ENCODE measurements around the gene TEX13B. TPM values are rescaled to one million over a fixed set of nuclear protein-coding genes. Genes with fewer than 3 reads are reported as not detected.
A peak's percentile ranks its signal among the peaks of the same experiment; 100 is the strongest.

The TEX13B gene
- total RNA-seq, 1 experiment from 2014 or later, result 0.42 TPM

DNA sequence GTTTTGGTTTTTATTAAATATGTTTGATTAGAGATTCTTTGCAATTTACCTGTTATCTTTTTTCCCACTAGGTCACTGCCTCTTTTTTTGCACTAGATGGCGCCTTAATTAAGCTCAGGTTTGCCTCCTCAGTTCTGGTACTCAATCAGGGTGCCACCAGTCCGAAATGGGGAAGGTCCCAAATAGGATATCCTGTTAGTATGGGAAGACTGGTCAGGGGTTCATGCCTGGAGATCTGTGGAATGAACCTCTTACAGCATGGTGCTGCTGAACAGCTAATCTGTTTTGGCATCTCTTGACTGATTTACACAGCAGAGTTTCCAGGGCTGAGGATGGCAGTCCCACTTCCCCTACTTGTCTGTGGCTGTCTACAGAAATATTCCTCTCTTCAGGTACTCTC is 38.5 kb upstream of the TEX13B start:
- Histone ChIP-seq H2AFZ (ENCODE audit: low read length) (no peak overlapping the region), H3K23me2 (ENCODE audit: insufficient read length, low read depth, low read length, poor library complexity, severe bottlenecking) (no peaks in the 10 kb centered on the region), H3K4me1 (ENCODE audit: insufficient read depth, low read length) (no peaks in the 10 kb centered on the region), H3K18ac (ENCODE audit: insufficient read length, low read depth, low read length) (no peak overlapping the region), H4K5ac (ENCODE audit: insufficient read length, low read depth, low read length) (no peak overlapping the region), H3T11ph (ENCODE audit: low read length) (no peak overlapping the region), H2BK12ac (ENCODE audit: insufficient read length, low read depth, low read length) (no peak overlapping the region), H3K4me2 (ENCODE audit: insufficient read depth, insufficient read length, low read length) (no peak overlapping the region), H2BK5ac (ENCODE audit: insufficient read length, low read length) (no peak overlapping the region), H3K79me1 (ENCODE audit: insufficient read depth, low read depth, low read length, poor library complexity, severe bottlenecking) (no peaks in the 10 kb centered on the region), H3K14ac (ENCODE audit: insufficient read depth, low read length) (no peak overlapping the region), H3K27me3 (ENCODE audit: insufficient read depth, low read length) (no peaks in the 10 kb centered on the region), H3K9me3 (ENCODE audit: control insufficient read depth, low read depth, low read length) (no peaks in the 10 kb centered on the region), H3K9ac (ENCODE audit: extremely low read depth, insufficient read length, low read length) (no peak overlapping the region), H2BK15ac (ENCODE audit: low read depth, low read length) (no peak overlapping the region), H2BK20ac (ENCODE audit: low read depth, low read length, poor library complexity, severe bottlenecking) (no peak overlapping the region), H3K27ac (ENCODE audit: insufficient read length, low read depth, low read length) (no peak overlapping the region), H3K23ac (ENCODE audit: insufficient read length, low read depth, low read length) (no peak overlapping the region), H3K56ac (ENCODE audit: insufficient read length, low read depth, low read length) (no peak overlapping the region), H3K4ac (ENCODE audit: low read depth, low read length) (no peak overlapping the region), H4K8ac (replicated peaks; ENCODE audit: insufficient read length, low read depth, low read length) (no peak overlapping the region), H2AK5ac (ENCODE audit: insufficient read length, low read length) (no peak overlapping the region), H3K79me2 (ENCODE audit: insufficient read depth, low read length) (no peaks in the 10 kb centered on the region), H4K91ac (ENCODE audit: insufficient read length, low read depth, low read length) (no peak overlapping the region), H4K20me1 (ENCODE audit: control insufficient read depth, insufficient read depth, insufficient read length) (no peaks in the 10 kb centered on the region), H2BK120ac (ENCODE audit: low read depth, low read length, poor library complexity, severe bottlenecking) (no peak overlapping the region)
- 0 out of 4 replicates have a peak, but pooled peaks cover 0 to 5% of the 10 kb centered on the region in 2 experiments for H3K4me1 Mint-ChIP-seq
- no peak for DNase-seq
- no peak overlapping the region for H3K27ac Mint-ChIP-seq
- H3K9me3 Mint-ChIP-seq, result peaks cover 3 to 20% of the 10 kb centered on the region in 2 experiments; a peak in 3 of 5 replicates
- no peak overlapping the region for H3K4me3 Mint-ChIP-seq
- no peaks in the 10 kb centered on the region for H3K27me3 Mint-ChIP-seq (ENCODE audit: low read depth)
- TF ChIP-seq, protein P1, sequence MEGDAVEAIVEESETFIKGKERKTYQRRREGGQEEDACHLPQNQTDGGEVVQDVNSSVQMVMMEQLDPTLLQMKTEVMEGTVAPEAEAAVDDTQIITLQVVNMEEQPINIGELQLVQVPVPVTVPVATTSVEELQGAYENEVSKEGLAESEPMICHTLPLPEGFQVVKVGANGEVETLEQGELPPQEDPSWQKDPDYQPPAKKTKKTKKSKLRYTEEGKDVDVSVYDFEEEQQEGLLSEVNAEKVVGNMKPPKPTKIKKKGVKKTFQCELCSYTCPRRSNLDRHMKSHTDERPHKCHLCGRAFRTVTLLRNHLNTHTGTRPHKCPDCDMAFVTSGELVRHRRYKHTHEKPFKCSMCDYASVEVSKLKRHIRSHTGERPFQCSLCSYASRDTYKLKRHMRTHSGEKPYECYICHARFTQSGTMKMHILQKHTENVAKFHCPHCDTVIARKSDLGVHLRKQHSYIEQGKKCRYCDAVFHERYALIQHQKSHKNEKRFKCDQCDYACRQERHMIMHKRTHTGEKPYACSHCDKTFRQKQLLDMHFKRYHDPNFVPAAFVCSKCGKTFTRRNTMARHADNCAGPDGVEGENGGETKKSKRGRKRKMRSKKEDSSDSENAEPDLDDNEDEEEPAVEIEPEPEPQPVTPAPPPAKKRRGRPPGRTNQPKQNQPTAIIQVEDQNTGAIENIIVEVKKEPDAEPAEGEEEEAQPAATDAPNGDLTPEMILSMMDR (conservative IDR thresholded peaks at IDR 0.05), result peak; percentile 63
- no CpG with 5 or more reads among the region's 2 CpGs for WGBS (ENCODE audit: extremely low coverage, insufficient read length, low lambda C conversion rate)
- H3K36me3 Mint-ChIP-seq (ENCODE audit: insufficient read depth in 1 of 3, low read depth in 3 of 3), result 0 out of 7 replicates have a peak, but pooled peaks cover 0 to 2% (median 0%) of the 10 kb centered on the region in 3 experiments
